HG03457 (cell line): ENCODE measurements around the gene EEA1.

ENCODE experiments used
- ATAC-seq: cut with Tn5 transposase; IDR thresholded peaks from one replicate; pipeline ENCODE4 v1.9.1; 2021; ENCODE audit warnings: moderate number of reproducible peaks; ENCODE audit not compliant: unreplicated experiment

Gene EEA1

DNA sequence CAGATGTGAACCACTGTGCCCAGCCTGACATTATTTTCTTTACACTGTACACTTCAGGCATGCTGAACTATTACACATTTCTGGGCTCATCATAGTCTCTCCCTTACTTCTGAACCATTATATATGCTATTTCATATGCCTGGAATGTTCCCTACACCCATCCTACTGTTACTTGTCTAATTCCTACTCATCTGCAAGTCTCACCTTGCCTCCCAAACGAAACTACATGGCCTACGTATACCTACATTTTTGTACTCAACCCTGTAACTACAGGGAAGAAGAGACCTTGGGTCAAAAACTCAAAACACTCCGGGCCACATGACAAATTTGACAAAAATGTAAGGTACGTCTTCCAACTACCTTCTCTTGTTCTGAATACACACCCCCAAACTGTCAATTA, 9.5 kb upstream of the EEA1 start:
- no peak for ATAC-seq

DNA sequence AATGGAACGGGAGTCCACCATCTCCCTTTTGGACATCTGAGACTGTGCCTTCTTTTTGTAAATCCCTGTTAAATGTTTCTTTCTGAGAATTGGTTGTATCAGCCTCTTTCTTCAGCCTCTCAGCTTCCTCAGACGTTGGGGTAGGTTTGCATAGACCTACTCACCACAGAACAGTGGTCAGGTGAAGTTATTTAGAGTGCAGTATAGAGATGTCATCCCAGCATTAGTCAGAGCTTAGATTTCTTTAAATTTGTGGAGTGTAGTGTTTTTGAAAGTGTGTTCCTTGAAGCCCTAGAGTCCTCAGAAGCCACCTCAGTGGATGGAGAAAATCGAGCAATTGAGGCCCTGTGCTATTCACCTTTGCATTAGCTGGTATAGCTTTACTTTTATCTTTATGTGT, 8.9 kb upstream of the EEA1 start:
- peak; percentile 48 for ATAC-seq

DNA sequence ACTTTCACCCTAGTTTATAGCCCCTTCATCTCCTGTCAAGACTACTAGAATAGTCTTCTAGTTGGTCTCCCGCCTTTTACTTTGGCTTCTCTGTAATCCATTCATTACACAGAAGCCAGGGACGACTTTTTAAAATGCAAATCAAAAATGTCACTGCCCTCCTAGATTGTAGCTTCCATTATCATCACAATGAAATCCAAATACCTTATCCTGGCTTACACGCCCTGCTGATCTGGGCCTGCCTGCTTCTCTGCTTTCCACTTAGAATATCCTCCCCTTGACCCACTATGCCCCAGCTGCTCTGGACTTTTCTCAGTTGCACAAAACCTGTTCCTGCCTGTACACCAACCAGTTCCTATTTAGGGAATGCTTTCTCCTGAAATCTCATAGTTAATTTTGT, 4.5 kb upstream of the EEA1 start:
- ATAC-seq: no peak

DNA sequence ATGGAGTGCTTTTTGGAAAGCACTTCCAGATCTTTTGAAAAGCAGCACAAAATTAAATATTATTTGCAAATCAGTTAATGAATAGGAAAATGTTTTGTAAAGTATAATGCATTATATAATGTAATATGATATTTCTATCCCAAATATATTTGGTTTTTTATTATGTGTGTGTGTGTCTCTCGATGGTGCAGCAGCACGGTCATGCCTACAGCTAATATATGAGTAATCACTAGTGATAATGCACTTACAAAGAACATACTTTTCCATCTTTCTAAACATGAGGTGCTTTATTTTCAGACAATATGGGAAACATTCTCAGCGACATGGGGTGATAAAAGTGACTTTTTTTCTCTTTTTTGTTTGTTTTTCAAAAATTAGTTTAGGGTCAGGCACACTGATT, 1.3 kb upstream of the EEA1 start:
- ATAC-seq: no peak

DNA sequence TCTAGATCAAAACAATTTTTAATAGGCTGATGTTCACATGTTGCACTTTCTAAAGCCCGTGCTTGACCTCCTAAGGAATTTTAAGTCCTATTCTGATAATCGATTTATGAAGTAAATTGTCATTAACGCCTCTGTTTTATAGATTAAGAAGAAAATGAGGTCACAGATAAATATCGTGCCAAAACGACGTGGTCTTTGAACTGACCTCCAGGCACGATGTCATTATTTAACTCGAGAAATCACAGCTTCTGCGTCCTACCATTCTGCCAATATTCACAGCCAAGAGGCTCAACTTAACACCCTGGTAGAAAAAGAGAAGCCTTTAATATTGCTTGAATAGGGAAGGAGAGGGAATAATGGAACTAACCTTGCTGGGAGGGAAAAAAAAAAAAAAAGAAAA, 888 bp upstream of the EEA1 start:
- ATAC-seq: no peak

DNA sequence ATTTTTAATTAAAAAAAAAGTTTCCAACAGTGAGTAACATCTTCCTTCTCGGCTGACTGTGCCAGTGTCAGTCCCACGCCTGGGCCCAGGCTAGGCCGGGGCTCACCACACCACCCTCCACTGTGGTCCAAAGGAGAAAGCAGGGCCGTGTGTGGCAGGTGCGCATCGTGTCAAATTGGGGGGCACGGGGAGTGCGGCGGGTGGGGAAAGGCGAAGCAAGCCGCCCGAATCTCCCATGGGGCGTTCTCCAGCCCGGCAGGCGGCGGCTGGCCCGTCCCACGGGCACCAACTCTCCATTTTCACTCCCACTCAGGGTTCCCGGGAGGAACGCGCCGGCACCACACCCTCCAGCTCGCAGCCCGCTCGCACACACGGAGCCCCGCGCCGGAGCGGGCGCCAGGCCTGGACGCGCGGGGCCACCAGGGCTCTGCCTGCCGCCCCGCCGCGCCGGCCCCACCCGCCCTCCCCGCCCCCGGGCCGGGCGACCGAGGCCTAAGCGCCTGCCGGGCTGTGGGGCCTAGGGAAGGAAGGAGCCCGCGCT, 604 bp downstream of the EEA1 start:
- peak; percentile 12 for ATAC-seq

DNA sequence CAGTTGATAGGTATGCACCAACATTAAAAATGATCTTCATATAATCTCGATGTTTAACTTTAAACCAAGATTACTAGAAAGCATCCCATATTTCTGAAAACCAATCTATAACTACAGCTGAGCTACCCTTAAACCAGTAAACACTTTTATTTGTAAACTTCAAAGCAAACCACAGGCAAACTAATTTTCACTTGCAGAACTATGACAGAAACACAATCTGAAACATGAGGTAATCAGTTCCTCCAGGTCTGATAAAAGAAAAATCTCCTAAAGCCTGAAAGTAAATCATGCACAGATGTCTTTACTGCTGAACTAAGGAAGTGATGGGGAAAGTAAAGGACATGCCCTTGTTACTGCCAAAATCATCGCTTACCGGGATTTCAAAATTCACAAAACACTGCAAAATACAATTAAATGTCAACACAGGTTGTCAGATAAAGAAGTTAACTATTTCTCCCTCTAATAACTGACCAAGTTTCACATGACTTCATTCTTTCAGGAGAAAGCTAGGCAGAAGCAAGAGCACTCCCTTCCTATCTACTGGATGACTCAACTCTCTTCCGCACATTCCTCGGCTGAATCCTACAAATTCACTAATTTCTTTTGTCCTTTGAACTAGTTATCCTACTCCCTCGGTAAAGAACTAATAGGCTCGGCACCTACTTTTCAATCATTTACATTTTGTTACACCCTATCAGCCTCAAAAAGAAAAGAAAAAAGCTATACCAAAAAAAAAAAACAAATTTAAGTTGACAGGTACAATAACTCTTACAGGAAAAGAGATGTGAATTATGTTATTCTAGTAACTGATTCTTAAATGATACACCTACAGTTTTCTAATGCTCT, 1.4 kb downstream of the EEA1 start:
- no peak for ATAC-seq

DNA sequence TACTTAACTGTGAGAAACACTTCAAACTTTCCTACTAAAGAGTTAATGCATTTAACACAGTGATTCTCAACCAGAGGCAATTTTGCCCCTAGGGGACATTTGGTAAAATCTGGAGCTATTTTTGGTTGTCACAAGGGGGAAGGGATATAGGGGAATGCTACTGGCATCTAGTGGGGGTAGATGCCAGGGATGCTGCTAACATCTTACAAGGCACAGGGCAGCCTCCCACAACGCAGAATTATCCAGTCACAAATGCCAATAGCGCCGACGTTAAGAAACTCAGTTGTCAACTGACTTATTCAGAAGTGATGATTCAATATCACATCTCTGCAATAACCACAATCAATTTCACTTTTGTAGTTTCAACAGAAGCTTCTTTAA, 2.0 kb downstream of the EEA1 start:
- no peak for ATAC-seq

DNA sequence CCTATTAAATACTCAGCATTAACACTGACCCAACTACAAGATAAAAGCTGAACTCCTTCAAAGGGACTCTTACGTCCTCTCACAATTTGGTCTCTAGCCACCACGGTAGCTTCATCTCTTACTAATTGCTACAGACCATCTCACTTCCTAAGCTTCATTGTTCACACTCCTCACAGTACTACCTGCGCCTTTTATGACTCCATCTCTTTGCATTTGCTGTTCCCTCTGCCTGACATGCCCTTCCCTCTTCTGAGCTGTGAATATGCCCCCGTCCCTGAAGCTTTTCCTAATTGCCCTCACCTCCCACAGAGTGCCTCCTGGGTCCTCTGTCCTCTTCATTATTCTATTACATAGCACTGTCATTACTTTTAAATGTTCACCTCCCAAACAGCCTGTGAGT, 2.5 kb downstream of the EEA1 start:
- ATAC-seq: no peak

DNA sequence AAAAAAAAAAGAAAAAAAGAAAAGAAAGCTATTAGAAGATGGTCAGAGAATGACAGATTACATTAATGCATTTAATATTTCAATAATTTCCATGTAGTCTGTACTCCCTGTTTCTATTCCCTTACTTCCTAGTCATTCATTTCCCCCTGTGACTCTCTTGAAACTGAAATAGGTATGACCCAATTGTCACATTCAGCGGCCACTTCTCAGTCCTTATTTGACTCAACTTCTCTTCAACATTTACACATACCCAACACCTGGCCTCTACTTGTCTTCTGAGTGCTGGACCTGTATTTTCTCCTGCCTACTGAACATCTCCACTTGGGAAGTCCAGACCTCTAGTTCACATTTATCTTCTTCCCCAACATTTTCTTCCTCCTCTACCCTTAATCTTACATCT, 7.2 kb downstream of the EEA1 start:
- peak; percentile 94 for ATAC-seq

DNA sequence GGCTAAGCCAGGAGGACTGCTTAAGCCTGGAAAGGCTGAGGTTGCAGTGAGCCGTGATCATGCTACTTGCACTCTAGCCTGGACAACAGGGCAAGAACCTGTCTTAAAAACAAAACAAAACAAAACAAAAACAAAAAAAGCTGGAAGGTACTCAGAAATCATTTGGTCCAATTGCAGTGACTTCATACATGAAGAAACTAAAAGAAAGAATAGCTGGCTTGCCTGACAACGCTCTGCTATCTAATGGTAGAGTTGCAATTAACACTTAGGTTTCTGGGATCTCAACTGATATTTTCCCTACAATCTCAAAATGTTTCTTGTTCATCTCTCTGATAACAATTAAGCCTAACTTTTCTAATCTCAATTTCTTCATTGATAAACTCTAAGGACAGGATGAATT, 13.7 kb downstream of the EEA1 start:
- ATAC-seq: no peak

DNA sequence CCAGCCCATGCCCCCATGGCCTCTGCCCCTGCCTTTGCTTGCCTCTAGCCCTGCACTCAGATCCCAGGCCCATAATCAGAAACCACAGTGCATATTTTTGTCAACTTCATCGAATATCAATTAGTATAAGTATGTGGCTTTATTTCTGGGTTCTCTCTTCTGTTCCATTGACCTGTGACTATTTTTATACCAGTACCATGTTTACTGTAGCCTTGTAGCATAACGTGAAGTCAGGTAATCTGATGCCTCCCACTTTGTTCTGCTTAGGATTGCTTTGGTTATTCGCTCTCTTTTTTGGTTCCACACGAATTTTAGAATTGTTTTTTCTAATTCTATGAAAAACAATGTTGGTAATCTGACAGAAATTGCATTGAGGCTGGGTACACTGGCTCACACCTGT, 14.9 kb downstream of the EEA1 start:
- no peak for ATAC-seq

DNA sequence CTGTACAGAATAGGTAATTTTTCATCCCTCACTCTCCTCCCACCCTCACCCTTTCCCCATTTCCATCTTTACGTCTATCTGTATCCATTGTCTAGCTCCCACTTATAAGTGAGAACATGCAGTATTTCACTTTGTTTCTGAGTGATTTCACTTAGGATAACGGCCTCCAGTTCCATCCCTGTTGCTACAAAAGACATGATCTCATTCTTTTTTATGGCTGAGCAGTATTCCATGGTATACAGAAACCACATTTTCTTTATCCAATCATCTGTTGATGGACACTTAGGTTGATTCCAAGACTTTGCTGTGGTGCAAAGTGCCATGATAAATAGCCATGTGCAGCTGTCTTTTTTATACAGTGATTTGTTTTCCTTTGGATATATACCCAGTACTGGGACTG, 16.4 kb downstream of the EEA1 start:
- ATAC-seq: no peak

DNA sequence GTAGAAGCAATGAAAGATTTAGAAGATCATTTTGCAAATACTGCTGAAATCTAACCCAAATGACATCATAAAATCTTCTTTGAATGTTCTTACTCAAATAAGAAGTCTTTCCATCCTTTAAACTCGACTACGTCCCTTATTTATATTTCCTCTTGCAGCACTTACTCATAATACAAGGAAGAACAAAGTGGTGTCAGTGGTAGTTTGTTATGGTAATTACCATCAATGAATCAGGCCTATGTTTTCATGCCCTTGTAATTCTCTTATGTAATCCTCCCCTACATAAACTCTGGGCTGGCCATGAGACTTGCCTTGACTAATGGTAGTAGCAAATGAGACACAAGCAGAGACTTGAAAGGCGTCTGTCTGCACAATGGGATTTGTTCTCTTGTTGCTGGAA, 17.0 kb downstream of the EEA1 start:
- no peak for ATAC-seq

DNA sequence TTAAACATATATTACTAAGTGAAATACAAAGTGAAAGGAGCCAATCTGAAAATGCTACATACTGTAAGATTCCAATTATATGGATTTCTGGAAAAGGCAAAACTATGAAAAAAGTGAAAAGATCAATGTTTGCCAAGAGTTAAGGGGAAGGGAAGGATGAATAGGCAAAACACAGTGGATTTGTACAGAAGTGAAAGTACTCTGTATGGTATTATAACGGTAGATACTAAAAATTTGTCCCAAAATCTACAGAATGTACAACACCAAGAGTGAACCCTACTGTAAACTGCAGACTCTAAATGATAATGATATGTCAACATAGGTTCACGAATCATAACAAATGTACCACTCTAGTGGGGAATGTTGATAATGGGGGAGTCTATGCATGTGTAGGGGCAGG, 17.8 kb downstream of the EEA1 start:
- ATAC-seq: no peak

DNA sequence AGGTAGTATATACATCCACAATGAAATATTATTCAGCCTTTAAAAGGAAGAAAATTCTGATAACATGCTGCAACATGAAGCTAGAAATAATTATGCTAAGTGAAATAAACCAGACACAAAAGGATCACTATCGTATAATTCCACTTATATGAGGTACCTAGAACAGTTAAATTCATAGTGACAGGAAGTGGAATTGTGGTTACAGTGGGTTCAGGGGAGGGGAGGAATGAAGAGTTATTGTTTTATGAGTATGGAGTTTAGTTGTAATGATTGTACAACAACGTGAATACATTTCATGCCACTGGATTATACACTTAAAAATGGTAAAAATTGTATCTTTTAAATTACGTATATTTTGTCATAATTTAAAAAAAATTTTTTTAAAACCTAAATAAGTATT, 21.0 kb downstream of the EEA1 start:
- no peak for ATAC-seq

DNA sequence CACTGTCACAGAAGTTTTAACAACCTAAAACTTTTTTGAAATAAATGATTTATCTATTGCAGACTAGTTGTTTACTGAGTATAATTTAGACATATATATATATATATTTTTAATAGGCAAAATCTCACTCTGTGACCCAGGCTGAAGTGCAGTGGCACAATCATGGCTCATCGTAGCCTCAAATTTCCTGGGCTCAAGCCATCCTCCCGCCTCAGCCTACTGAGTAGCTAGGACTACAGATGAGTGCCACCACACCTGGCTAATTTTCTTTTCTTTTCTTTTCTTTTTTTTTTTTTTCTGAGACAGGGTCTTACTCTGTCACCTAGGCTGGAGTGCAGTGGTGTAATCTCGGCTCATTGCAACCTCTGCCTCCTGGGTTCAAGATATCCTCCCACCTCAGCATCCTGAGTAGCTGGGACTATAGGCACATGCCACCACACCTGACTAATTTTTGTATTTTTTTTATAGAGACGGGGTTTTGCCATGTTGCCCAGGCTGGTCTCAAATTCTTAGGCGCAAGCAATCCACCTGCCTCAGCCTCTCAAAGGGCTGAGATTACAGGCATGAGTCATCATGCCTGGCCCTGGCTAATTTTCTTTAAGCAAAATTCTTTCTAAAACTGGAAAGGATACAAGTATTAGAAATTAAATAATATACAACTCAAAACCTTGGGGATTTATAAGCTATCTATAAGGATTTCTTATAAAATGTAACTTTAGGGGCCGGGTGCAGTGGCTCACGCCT, 23.1 kb downstream of the EEA1 start:
- ATAC-seq: no peak

DNA sequence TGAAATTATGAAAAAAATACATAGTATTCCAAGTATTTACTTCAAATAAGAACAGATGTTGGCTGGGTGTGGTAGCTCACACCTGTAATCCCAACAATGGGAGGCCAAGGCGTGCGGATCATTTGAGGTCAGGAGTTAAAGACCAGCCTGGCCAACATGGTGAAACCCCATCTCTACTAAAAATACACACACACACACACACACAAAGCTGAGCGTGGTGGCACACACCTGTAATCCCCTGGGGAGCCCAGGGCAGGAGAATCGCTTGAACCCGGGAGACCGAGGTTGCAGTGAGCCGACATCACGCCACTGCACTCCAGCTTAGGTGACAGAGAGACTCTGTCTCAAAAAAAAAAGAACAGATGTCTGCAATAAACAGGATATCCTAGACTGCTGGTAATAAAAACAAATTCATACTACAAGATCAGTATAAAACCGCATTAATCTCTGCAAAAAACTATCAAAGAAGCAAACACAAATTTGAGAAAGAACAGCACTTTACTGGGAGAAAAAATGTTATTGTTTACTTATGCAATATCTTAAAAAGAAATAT, 23.8 kb downstream of the EEA1 start:
- no peak for ATAC-seq

DNA sequence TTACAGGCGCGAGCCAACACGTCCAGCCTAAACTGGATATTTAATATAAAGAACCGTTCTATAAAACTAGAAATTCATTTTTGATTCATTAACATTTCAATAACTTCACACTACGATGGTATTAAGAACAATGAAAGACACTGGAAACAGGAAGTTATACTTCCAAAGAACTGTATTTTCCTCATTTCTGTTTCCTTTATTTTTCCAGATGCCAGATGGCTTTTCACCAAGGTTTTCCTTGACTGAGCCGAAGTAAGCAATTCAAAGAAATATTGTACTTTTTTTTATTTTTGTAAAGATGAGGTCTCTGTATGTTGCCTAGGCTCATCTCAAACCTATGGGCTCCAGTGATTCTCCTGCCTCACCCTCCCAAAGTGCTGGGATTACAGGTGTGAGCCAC, 28.2 kb downstream of the EEA1 start:
- ATAC-seq: no peak

DNA sequence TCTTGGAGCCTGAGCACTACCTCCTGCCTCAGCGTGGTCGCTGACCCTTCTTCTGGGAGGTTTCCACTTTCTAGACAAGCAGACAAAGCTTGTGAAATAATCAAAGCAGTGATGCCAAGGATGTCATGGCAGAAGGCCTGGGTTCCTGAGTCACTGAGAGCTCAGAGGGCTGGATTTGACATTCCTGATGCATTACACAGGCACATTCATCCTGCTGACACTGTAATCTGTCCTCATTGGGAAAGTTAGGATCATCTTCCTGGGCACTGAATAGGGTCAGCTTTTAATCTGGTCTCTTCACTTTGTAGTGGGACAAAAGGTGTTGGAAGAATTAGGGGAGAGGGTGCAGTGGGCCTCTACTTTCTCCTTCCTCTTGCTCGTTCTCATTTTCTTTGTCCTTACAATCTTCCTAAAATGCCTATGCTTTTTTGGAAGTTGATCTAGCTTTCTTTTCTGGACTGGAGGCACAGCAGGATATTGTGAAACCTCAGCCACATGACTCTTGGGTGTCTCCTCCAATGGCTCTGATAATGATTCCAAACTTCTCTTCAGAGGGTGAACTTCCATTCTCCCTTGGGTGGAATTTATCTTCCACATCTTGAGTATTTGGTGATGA, 29.6 kb downstream of the EEA1 start:
- ATAC-seq: no peak

DNA sequence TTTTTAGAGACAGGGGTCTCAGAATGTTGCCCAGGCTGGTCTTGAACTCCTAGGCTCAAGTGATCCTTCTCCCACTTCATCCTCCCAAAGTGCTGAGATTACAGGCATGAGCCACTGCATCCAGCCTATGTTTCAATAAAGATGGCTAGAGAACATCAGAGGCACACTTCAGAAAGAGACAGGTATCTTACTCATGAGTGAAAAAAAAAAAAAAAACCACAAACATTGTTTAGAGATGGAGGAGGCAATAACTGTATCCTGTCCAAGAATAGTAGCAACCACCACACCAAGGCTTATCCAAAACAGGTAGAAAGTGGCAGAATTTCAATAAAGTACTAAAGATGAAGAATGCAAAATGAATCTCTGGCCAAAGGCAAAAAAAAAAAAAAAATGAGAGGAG, 30.3 kb downstream of the EEA1 start:
- no peak for ATAC-seq

DNA sequence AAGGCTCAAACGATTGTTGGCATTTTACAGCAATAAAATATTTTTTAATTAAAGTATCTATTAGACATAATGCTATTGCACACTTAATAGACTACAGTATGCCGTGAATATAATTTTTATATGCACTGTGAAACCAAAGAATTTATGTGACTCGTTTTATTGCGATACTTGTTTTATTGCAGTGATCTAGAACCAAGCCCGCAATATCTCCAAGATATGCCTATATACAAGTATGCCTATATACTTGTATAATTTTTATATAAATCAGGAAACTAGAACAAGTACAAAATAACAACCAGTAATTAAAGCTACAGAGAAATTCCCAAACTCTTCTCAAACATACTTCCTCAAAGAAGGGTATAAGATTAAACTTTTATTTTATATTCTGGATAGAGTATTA, 31.3 kb downstream of the EEA1 start:
- no peak for ATAC-seq
